ENCODE measurements around the gene CEP128. TPM values are rescaled to one million over a fixed set of nuclear protein-coding genes. Genes with fewer than 3 reads are reported as not detected.

Gene CEP128
- polyA plus RNA-seq, 1 donor (not counting 4 experiments of a cell fraction or from before 2014, with no cell fraction given): 2.6 TPM

DNA sequence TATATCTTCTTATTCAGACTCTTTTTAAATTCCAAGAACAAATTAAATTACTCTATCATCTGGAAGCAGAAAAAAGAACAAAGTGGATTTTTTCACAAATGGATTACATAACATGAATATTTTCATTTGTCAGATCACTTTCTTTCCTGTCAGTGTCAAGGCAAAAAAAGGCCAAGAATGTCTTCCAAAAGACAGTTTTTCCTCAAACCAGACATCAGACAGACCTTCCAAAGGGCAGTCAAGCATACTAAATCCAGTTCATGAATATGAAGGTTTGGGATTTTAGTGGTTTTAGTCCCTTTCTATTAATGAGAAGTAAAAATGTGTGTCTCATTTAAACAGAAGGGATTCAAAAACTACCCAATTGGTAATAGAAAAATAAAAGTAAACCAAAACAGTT lies 336.0 kb downstream of the CEP128 start:
- no peak for FAIRE-seq
- H4K20me1 ChIP-seq (ENCODE audit: control insufficient read depth, extremely low read depth, insufficient read depth, low read length): no peaks in the 10 kb centered on the region
- H3K27ac ChIP-seq (ENCODE audit: control insufficient read depth, insufficient read depth, low read length): no peak overlapping the region

DNA sequence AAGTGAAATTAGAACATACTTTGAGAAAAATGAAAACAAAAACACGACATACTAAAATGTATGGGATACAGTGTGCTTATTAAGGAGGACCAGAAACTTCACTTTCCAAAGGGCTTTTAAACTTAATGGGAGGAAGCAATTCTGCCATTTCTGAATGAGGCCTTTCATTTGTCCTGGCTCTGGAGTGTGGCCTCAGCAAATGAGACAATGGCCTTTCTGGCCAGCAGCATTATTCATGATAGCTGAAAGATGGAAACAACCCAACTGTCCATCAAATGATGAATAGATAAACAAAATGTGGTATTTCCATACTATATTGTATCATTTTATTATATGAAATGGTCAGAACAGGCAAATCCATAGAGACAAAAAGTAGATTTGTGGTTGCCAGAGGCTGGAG lies 338.6 kb downstream of the CEP128 start:
- Histone ChIP-seq H3K79me2 (ENCODE audit: control insufficient read depth, insufficient read depth, low read length) (no peaks in the 10 kb centered on the region), H3K4me1 (ENCODE audit: control insufficient read depth, extremely low read depth, insufficient read depth, low read length) (no peaks in the 10 kb centered on the region), H3K9me3 (ENCODE audit: control insufficient read depth, low read depth, low read length) (no peaks in the 10 kb centered on the region), H3K4me3 (ENCODE audit: control insufficient read depth in 2 of 3, extremely low read depth in 1 of 3, insufficient read depth in 2 of 3, low read depth in 1 of 3, low read length in 3 of 3) (no peak overlapping the region), H3K9ac (ENCODE audit: control insufficient read depth, extremely low read depth, insufficient read depth, low read length) (no peak overlapping the region), H2AFZ (ENCODE audit: control insufficient read depth, low read length) (no peak overlapping the region), H3K27me3 (ENCODE audit: control insufficient read depth, extremely low read depth, insufficient read depth, low read length) (no peaks in the 10 kb centered on the region), H3K4me2 (ENCODE audit: control insufficient read depth, extremely low read depth, insufficient read depth, low read depth, low read length) (no peak overlapping the region), H3K27ac (ENCODE audit: control insufficient read depth, insufficient read depth, low read length) (no peak overlapping the region), H4K20me1 (ENCODE audit: control insufficient read depth, extremely low read depth, insufficient read depth, low read length) (no peaks in the 10 kb centered on the region), H3K9me1 (ENCODE audit: control insufficient read depth, extremely low read depth, insufficient read depth, low read length) (no peaks in the 10 kb centered on the region), H3K36me3 (ENCODE audit: control insufficient read depth in 2 of 2, extremely low read depth in 1 of 2, insufficient read depth in 2 of 2, low read length in 2 of 2) (no peaks in the 10 kb centered on the region)
- FAIRE-seq (no peak), DNase-seq (ENCODE audit: low read depth, low spot score) (no peak)
- TF ChIP-seq, protein P1, sequence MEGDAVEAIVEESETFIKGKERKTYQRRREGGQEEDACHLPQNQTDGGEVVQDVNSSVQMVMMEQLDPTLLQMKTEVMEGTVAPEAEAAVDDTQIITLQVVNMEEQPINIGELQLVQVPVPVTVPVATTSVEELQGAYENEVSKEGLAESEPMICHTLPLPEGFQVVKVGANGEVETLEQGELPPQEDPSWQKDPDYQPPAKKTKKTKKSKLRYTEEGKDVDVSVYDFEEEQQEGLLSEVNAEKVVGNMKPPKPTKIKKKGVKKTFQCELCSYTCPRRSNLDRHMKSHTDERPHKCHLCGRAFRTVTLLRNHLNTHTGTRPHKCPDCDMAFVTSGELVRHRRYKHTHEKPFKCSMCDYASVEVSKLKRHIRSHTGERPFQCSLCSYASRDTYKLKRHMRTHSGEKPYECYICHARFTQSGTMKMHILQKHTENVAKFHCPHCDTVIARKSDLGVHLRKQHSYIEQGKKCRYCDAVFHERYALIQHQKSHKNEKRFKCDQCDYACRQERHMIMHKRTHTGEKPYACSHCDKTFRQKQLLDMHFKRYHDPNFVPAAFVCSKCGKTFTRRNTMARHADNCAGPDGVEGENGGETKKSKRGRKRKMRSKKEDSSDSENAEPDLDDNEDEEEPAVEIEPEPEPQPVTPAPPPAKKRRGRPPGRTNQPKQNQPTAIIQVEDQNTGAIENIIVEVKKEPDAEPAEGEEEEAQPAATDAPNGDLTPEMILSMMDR (optimal IDR thresholded peaks at IDR 0.05 in 1 of 3, IDR thresholded peaks at IDR 0.05 in 1 of 3, conservative IDR thresholded peaks at IDR 0.05 in 1 of 3; ENCODE audit: extremely low read depth in 1 of 3, insufficient read depth in 2 of 3, low read length in 3 of 3): no peak
- TF ChIP-seq EZH2 (IDR thresholded peaks at IDR 0.05; ENCODE audit: low read length): no peak
- dilution Hi-C loops (cut with MboI; ENCODE audit: extremely low pct_ligation_motif_present, low sequenced_read_pairs): no loop called here

More for the DNA sequence above, 336.0 kb downstream of the CEP128 start:
- Histone ChIP-seq H3K9ac (ENCODE audit: control insufficient read depth, extremely low read depth, insufficient read depth, low read length) (no peak overlapping the region), H3K4me3 (ENCODE audit: control insufficient read depth in 2 of 3, extremely low read depth in 1 of 3, insufficient read depth in 2 of 3, low read depth in 1 of 3, low read length in 3 of 3) (no peak overlapping the region), H3K4me1 (ENCODE audit: control insufficient read depth, extremely low read depth, insufficient read depth, low read length) (no peaks in the 10 kb centered on the region), H3K9me3 (ENCODE audit: control insufficient read depth, low read depth, low read length) (no peaks in the 10 kb centered on the region), H3K36me3 (ENCODE audit: control insufficient read depth in 2 of 2, extremely low read depth in 1 of 2, insufficient read depth in 2 of 2, low read length in 2 of 2) (no peaks in the 10 kb centered on the region), H3K4me2 (ENCODE audit: control insufficient read depth, extremely low read depth, insufficient read depth, low read depth, low read length) (no peak overlapping the region), H3K79me2 (ENCODE audit: control insufficient read depth, insufficient read depth, low read length) (no peaks in the 10 kb centered on the region), H3K27me3 (ENCODE audit: control insufficient read depth, extremely low read depth, insufficient read depth, low read length) (no peaks in the 10 kb centered on the region), H3K9me1 (ENCODE audit: control insufficient read depth, extremely low read depth, insufficient read depth, low read length) (no peaks in the 10 kb centered on the region), H2AFZ (ENCODE audit: control insufficient read depth, low read length) (no peak overlapping the region)
- dilution Hi-C loops (cut with MboI; ENCODE audit: extremely low pct_ligation_motif_present, low sequenced_read_pairs): no loop called here
- no peak for DNase-seq (ENCODE audit: low read depth, low spot score)
- TF ChIP-seq, protein P1 (optimal IDR thresholded peaks at IDR 0.05 in 1 of 3, IDR thresholded peaks at IDR 0.05 in 1 of 3, conservative IDR thresholded peaks at IDR 0.05 in 1 of 3; ENCODE audit: extremely low read depth in 1 of 3, insufficient read depth in 2 of 3, low read length in 3 of 3): no peak
- TF ChIP-seq EZH2 (IDR thresholded peaks at IDR 0.05; ENCODE audit: low read length): no peak
